ENCODE data around the gene MPG. TPM values are rescaled to one million over a fixed set of nuclear protein-coding genes. Genes with fewer than 3 reads are reported as not detected.

The MPG gene
- total and polyA plus RNA-seq, 2 of the 8 experiments (the other 6 are each of a cell fraction or from before 2014, with no cell fraction given) = 37.6 to 83.7 TPM

- TF ChIP-seq, protein P1, sequence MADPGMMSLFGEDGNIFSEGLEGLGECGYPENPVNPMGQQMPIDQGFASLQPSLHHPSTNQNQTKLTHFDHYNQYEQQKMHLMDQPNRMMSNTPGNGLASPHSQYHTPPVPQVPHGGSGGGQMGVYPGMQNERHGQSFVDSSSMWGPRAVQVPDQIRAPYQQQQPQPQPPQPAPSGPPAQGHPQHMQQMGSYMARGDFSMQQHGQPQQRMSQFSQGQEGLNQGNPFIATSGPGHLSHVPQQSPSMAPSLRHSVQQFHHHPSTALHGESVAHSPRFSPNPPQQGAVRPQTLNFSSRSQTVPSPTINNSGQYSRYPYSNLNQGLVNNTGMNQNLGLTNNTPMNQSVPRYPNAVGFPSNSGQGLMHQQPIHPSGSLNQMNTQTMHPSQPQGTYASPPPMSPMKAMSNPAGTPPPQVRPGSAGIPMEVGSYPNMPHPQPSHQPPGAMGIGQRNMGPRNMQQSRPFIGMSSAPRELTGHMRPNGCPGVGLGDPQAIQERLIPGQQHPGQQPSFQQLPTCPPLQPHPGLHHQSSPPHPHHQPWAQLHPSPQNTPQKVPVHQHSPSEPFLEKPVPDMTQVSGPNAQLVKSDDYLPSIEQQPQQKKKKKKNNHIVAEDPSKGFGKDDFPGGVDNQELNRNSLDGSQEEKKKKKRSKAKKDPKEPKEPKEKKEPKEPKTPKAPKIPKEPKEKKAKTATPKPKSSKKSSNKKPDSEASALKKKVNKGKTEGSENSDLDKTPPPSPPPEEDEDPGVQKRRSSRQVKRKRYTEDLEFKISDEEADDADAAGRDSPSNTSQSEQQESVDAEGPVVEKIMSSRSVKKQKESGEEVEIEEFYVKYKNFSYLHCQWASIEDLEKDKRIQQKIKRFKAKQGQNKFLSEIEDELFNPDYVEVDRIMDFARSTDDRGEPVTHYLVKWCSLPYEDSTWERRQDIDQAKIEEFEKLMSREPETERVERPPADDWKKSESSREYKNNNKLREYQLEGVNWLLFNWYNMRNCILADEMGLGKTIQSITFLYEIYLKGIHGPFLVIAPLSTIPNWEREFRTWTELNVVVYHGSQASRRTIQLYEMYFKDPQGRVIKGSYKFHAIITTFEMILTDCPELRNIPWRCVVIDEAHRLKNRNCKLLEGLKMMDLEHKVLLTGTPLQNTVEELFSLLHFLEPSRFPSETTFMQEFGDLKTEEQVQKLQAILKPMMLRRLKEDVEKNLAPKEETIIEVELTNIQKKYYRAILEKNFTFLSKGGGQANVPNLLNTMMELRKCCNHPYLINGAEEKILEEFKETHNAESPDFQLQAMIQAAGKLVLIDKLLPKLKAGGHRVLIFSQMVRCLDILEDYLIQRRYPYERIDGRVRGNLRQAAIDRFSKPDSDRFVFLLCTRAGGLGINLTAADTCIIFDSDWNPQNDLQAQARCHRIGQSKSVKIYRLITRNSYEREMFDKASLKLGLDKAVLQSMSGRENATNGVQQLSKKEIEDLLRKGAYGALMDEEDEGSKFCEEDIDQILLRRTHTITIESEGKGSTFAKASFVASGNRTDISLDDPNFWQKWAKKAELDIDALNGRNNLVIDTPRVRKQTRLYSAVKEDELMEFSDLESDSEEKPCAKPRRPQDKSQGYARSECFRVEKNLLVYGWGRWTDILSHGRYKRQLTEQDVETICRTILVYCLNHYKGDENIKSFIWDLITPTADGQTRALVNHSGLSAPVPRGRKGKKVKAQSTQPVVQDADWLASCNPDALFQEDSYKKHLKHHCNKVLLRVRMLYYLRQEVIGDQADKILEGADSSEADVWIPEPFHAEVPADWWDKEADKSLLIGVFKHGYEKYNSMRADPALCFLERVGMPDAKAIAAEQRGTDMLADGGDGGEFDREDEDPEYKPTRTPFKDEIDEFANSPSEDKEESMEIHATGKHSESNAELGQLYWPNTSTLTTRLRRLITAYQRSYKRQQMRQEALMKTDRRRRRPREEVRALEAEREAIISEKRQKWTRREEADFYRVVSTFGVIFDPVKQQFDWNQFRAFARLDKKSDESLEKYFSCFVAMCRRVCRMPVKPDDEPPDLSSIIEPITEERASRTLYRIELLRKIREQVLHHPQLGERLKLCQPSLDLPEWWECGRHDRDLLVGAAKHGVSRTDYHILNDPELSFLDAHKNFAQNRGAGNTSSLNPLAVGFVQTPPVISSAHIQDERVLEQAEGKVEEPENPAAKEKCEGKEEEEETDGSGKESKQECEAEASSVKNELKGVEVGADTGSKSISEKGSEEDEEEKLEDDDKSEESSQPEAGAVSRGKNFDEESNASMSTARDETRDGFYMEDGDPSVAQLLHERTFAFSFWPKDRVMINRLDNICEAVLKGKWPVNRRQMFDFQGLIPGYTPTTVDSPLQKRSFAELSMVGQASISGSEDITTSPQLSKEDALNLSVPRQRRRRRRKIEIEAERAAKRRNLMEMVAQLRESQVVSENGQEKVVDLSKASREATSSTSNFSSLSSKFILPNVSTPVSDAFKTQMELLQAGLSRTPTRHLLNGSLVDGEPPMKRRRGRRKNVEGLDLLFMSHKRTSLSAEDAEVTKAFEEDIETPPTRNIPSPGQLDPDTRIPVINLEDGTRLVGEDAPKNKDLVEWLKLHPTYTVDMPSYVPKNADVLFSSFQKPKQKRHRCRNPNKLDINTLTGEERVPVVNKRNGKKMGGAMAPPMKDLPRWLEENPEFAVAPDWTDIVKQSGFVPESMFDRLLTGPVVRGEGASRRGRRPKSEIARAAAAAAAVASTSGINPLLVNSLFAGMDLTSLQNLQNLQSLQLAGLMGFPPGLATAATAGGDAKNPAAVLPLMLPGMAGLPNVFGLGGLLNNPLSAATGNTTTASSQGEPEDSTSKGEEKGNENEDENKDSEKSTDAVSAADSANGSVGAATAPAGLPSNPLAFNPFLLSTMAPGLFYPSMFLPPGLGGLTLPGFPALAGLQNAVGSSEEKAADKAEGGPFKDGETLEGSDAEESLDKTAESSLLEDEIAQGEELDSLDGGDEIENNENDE (IDR thresholded peaks at IDR 0.05; ENCODE audit: insufficient replicate concordance, low read length) = no peak
Observed at GRCh38 chr16:79151-80054, 1.4 kb downstream of the MPG start (continued).

Data from H1 (cell line).